Measurements from ENCODE around the gene ATG4C.

Gene ATG4C

GRCh38 chr1:62908168-62908695 is 124.3 kb downstream of the ATG4C start:
- Histone ChIP-seq H3K4me3 (replicated peaks; ENCODE audit: low read depth, low read length) (no peak overlapping the region), H3K27me3 (replicated peaks; ENCODE audit: control insufficient read depth, insufficient read depth, low read length) (no peaks in the 10 kb centered on the region), H3K36me3 (ENCODE audit: control insufficient read depth, insufficient read depth, low read length) (no peaks in the 10 kb centered on the region)
- DNase-seq (ENCODE audit: extremely low read depth, insufficient read length): no peak
- no peak for TF ChIP-seq CTCF (IDR thresholded peaks at IDR 0.05; ENCODE audit: insufficient read depth, low read length, poor library complexity, severe bottlenecking)

GRCh38 chr1:62912028-62912638 is 128.2 kb downstream of the ATG4C start:
- no peak for DNase-seq (ENCODE audit: extremely low read depth, insufficient read length)
- TF ChIP-seq CTCF (IDR thresholded peaks at IDR 0.05; ENCODE audit: insufficient read depth, low read length, poor library complexity, severe bottlenecking): peak; percentile 77
- H3K27me3 ChIP-seq (replicated peaks; ENCODE audit: control insufficient read depth, insufficient read depth, low read length): no peaks in the 10 kb centered on the region
- no peak overlapping the region for H3K4me3 ChIP-seq (replicated peaks; ENCODE audit: low read depth, low read length)
- no peaks in the 10 kb centered on the region for H3K36me3 ChIP-seq (ENCODE audit: control insufficient read depth, insufficient read depth, low read length)
